ENCODE measurements around the gene NAP1L5. TPM values are rescaled to one million over a fixed set of nuclear protein-coding genes. Genes with fewer than 3 reads are reported as not detected.

The NAP1L5 gene
- total RNA-seq, 2 experiments from 2014 or later, result 0.29 to 0.57 TPM

DNA sequence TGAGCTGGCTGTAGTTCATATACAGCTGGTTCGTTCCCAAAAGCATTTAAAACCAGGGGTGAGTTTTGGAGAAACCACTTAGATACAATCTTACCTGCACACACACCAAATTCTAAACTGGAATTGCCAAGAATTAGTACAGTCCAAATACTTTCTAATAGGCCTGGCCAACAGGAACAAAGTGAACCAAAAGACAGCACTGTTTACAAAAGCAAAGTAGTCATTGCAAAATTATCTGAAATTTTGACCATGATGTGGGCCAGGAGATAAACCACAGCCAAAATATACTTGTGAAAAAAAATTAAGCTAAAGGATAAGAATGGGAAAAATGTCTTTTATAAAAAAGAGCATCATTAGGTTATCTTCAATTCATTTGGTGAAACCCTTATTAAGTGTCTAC, 37.9 kb upstream of the NAP1L5 start:
- no peak for TF ChIP-seq CTCF (conservative IDR thresholded peaks at IDR 0.05; ENCODE audit: low read length)
- no peaks in the 10 kb centered on the region for H3K36me3 ChIP-seq (ENCODE audit: insufficient read depth, low read length)
- H3K27ac ChIP-seq (ENCODE audit: low read depth, low read length, poor library complexity, severe bottlenecking), result no peak overlapping the region
- no peaks in the 10 kb centered on the region for H3K9me2 ChIP-seq (ENCODE audit: insufficient read depth, low read length)
- DNase-seq (ENCODE audit: low spot score), result no peak
- intact Hi-C loops (cut with micrococcal nuclease; ENCODE audit: unreplicated experiment), result no loop called here
- no TSS peak for BruUV-seq (replicated peaks)
- H3K4me1 ChIP-seq (ENCODE audit: insufficient read depth, low read length, poor library complexity, severe bottlenecking), result no peaks in the 10 kb centered on the region
- H4K20me1 ChIP-seq (ENCODE audit: insufficient read depth, low read length), result no peaks in the 10 kb centered on the region
- H3K4me3 ChIP-seq (ENCODE audit: low read depth, low read length, poor library complexity, severe bottlenecking), result no peak overlapping the region
- CTCF ChIA-PET (ENCODE audit: unreplicated experiment), result no interaction called here
- no peaks in the 10 kb centered on the region for H3K9me3 ChIP-seq (ENCODE audit: low read length)
- no peak overlapping the region for H2AFZ ChIP-seq (ENCODE audit: low read length)
- no peaks in the 10 kb centered on the region for H3K79me2 ChIP-seq (ENCODE audit: insufficient read depth, low read depth, low read length)
- no peak overlapping the region for H3K4me2 ChIP-seq (ENCODE audit: low read length)
- POLR2A ChIA-PET, result interaction anchor here (0.5 to 2.0 kb wide), 5 partner anchors 9 to 1345 kb away, joined by 3 to 4 read pairs (median 3); no protein-coding TSS in a partner anchor

GRCh38 chr4:88734403-88734949, 36.8 kb upstream of the NAP1L5 start:
- Histone ChIP-seq H3K27ac (ENCODE audit: low read depth, low read length, poor library complexity, severe bottlenecking) (no peak overlapping the region), H3K79me2 (ENCODE audit: insufficient read depth, low read depth, low read length) (no peaks in the 10 kb centered on the region), H3K4me1 (ENCODE audit: insufficient read depth, low read length, poor library complexity, severe bottlenecking) (no peaks in the 10 kb centered on the region), H4K20me1 (ENCODE audit: insufficient read depth, low read length) (no peaks in the 10 kb centered on the region), H2AFZ (ENCODE audit: low read length) (no peak overlapping the region), H3K4me2 (ENCODE audit: low read length) (no peak overlapping the region), H3K36me3 (ENCODE audit: insufficient read depth, low read length) (no peaks in the 10 kb centered on the region), H3K9me3 (ENCODE audit: low read length) (no peaks in the 10 kb centered on the region), H3K9me2 (ENCODE audit: insufficient read depth, low read length) (no peaks in the 10 kb centered on the region), H3K4me3 (ENCODE audit: low read depth, low read length, poor library complexity, severe bottlenecking) (no peak overlapping the region)
- no peak for DNase-seq (ENCODE audit: low spot score)
- intact Hi-C loops (cut with micrococcal nuclease; ENCODE audit: unreplicated experiment), result no loop called here
- ChIA-PET CTCF (ENCODE audit: unreplicated experiment) (no interaction called here), POLR2A (interaction anchor here (0.6 to 2.0 kb wide), 4 partner anchors 8 to 58 kb away, joined by 3 to 4 read pairs (median 4); no protein-coding TSS in a partner anchor)
- TF ChIP-seq EZH2phosphoT487 (IDR thresholded peaks at IDR 0.05; ENCODE audit: borderline replicate concordance, low read depth, low read length) (no peak), CTCF (conservative IDR thresholded peaks at IDR 0.05; ENCODE audit: low read length) (no peak)
- BruUV-seq (replicated peaks), result no TSS peak

DNA sequence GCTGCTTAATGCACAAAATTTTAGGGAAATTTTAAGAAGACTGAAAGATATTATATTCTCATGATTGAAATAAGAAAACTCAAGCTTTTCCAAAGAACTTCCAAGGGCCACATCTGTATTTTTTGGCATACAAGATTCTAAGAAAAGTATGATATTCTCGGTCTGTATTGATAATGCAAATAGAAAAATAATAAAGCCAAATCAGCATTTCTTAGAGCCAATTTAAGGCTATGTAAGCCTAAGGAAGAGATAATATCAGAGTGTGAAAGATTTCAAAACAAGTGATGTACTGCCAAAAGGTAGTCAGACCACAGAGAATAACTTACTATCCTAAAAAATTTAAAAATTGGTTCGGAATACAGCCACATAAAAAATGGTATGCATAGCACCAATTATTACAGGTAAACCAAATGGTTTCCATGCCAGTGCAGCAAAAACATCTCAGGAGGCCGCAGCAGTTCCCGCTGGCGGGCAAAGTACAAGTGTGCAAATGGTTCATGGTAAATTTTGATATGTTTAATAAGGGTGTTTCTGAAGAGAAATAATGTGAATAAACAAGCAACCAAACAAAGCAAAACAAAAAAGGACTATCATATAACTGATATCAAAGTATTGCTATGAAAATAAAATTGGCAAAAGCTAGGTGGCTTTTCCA, 35.2 kb upstream of the NAP1L5 start:
- H3K9me3 ChIP-seq (ENCODE audit: low read length), result no peaks in the 10 kb centered on the region
- no peaks in the 10 kb centered on the region for H3K4me1 ChIP-seq (ENCODE audit: insufficient read depth, low read length, poor library complexity, severe bottlenecking)
- no peaks in the 10 kb centered on the region for H3K36me3 ChIP-seq (ENCODE audit: insufficient read depth, low read length)
- no peak overlapping the region for H3K27ac ChIP-seq (ENCODE audit: low read depth, low read length, poor library complexity, severe bottlenecking)
- H2AFZ ChIP-seq (ENCODE audit: low read length), result no peak overlapping the region
- H3K79me2 ChIP-seq (ENCODE audit: insufficient read depth, low read depth, low read length), result no peaks in the 10 kb centered on the region
- intact Hi-C loops (cut with micrococcal nuclease; ENCODE audit: unreplicated experiment), result no loop called here
- H3K9me2 ChIP-seq (ENCODE audit: insufficient read depth, low read length), result no peaks in the 10 kb centered on the region
- ChIA-PET CTCF (ENCODE audit: unreplicated experiment) (no interaction called here), POLR2A (interaction anchor here (0.7 kb wide), 3 partner anchors 8 to 278 kb away, joined by 3 to 4 read pairs (median 3); no protein-coding TSS in a partner anchor)
- TF ChIP-seq CTCF (conservative IDR thresholded peaks at IDR 0.05; ENCODE audit: low read length), result no peak
- no peak for TF ChIP-seq EZH2phosphoT487 (IDR thresholded peaks at IDR 0.05; ENCODE audit: borderline replicate concordance, low read depth, low read length)
- H4K20me1 ChIP-seq (ENCODE audit: insufficient read depth, low read length), result no peaks in the 10 kb centered on the region
- no peak overlapping the region for H3K4me3 ChIP-seq (ENCODE audit: low read depth, low read length, poor library complexity, severe bottlenecking)
- no peak for DNase-seq (ENCODE audit: low spot score)
- no peak overlapping the region for H3K4me2 ChIP-seq (ENCODE audit: low read length)
- BruUV-seq (replicated peaks), result no TSS peak
